ENCODE data around the gene LDLRAD4. TPM values are rescaled to one million over a fixed set of nuclear protein-coding genes. Genes with fewer than 3 reads are reported as not detected.

LDLRAD4 gene
- total RNA-seq, 4 donors from 2014 or later: 14.0 to 36.9 (median 29.3) TPM

GRCh38 chr18:13312515-13312914 lies 94.0 kb downstream of the LDLRAD4 start:
- no peaks in the 10 kb centered on the region for H3K36me3 ChIP-seq
- no peaks in the 10 kb centered on the region for H3K27me3 ChIP-seq
- H3K27ac ChIP-seq: no peak overlapping the region
- TF ChIP-seq POLR2A (IDR thresholded peaks at IDR 0.05) (no peak), CTCF (IDR thresholded peaks at IDR 0.05) (no peak), EP300 (IDR thresholded peaks at IDR 0.05) (no peak)
- H3K4me3 ChIP-seq: no peak overlapping the region
- 95 to 96% methylated on average over 4 of the region's 4 CpGs for WGBS, 2 donors
- no peaks in the 10 kb centered on the region for H3K4me1 ChIP-seq
- H3K9me3 ChIP-seq: peaks cover 0 to 16% (median 2%) of the 10 kb centered on the region in 4 donors
- DNase-seq (ENCODE audit: low spot score in 2 of 2): no peak

GRCh38 chr18:13313006-13313686 lies 94.6 kb downstream of the LDLRAD4 start:
- no peak for DNase-seq (ENCODE audit: low spot score in 2 of 2)
- Histone ChIP-seq H3K4me3 (no peak overlapping the region), H3K9me3 (peaks cover 0 to 16% (median 2%) of the 10 kb centered on the region in 4 donors), H3K27me3 (no peaks in the 10 kb centered on the region), H3K36me3 (no peaks in the 10 kb centered on the region), H3K27ac (no peak overlapping the region), H3K4me1 (no peaks in the 10 kb centered on the region)
- TF ChIP-seq POLR2A (IDR thresholded peaks at IDR 0.05): no peak
- no peak for TF ChIP-seq EP300 (IDR thresholded peaks at IDR 0.05)
- TF ChIP-seq CTCF (IDR thresholded peaks at IDR 0.05): no peak
- 81% methylated on average over 19 of the region's 19 CpGs for WGBS, 2 donors

DNA sequence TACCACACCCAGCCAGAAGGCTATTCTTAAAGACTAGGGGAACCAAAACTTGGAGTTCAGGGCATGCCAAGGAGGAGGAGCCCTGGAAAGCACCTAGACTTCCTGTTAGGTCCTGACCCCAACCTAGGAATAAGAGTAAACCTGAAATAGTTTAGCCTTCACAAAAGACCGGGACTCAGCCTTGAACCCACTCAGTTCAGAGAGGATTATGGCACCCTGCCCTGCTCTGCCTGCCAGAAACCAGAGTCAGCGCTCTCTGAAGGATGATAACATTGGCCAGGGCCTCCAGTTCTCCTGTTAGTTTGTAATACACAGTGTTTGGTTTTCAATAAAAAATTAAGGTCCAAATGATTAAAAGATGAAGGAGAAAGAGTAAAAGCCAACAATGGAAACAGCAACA lies 96.4 kb downstream of the LDLRAD4 start:
- Histone ChIP-seq H3K27me3 (no peaks in the 10 kb centered on the region), H3K36me3 (no peaks in the 10 kb centered on the region), H3K4me1 (peaks cover 0 to 15% (median 0%) of the 10 kb centered on the region in 4 donors), H3K9me3 (peaks cover 0 to 16% (median 2%) of the 10 kb centered on the region in 4 donors), H3K4me3 (no peak overlapping the region), H3K27ac (no peak overlapping the region)
- WGBS, 2 donors: 84 to 92% methylated on average over 2 of the region's 2 CpGs
- TF ChIP-seq POLR2A (IDR thresholded peaks at IDR 0.05): no peak
- TF ChIP-seq CTCF (IDR thresholded peaks at IDR 0.05): no peak
- no peak for DNase-seq (ENCODE audit: low spot score in 2 of 2)

DNA sequence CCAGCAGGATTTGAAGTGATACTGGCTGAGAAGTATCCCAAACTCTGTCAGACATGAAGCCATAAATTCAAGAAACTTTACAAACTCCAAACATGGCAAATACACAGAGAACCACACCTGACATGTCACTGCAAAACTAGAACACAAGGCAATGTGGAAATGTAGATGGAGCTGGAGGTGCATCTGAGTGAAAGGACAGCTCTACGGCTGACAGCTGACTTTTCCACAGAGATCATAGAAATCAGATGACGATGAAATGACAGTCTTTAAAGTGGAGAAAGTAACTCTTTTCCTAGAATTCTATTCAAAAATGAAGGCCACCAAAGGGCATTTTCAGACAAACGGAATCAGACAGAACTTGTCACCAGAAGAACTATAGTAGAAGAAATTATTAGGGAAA lies 97.5 kb downstream of the LDLRAD4 start:
- no peak overlapping the region for H3K4me3 ChIP-seq
- WGBS, 2 donors: 78 to 95% methylated on average over 3 of the region's 3 CpGs
- no peak for DNase-seq (ENCODE audit: low spot score in 2 of 2)
- H3K27ac ChIP-seq: no peak overlapping the region
- no peaks in the 10 kb centered on the region for H3K36me3 ChIP-seq
- no peaks in the 10 kb centered on the region for H3K27me3 ChIP-seq
- peaks cover 0 to 22% (median 0%) of the 10 kb centered on the region in 4 donors for H3K4me1 ChIP-seq
- peaks cover 0 to 16% (median 2%) of the 10 kb centered on the region in 4 donors for H3K9me3 ChIP-seq
- TF ChIP-seq POLR2A (IDR thresholded peaks at IDR 0.05): no peak
- no peak for TF ChIP-seq EP300 (IDR thresholded peaks at IDR 0.05)
- no peak for TF ChIP-seq CTCF (IDR thresholded peaks at IDR 0.05)

- H3K4me3 ChIP-seq: no peak overlapping the region
- H3K9me3 ChIP-seq: peaks cover 0 to 16% (median 2%) of the 10 kb centered on the region in 4 donors
- H3K27ac ChIP-seq: no peak overlapping the region
- no peaks in the 10 kb centered on the region for H3K27me3 ChIP-seq
- TF ChIP-seq CTCF (IDR thresholded peaks at IDR 0.05) (no peak), EP300 (IDR thresholded peaks at IDR 0.05) (no peak), POLR2A (IDR thresholded peaks at IDR 0.05) (no peak)
- peaks cover 0 to 22% (median 0%) of the 10 kb centered on the region in 4 donors for H3K4me1 ChIP-seq
- no peak for DNase-seq (ENCODE audit: low spot score in 2 of 2)
- 85 to 89% methylated on average over 9 of the region's 9 CpGs for WGBS, 2 donors
- H3K36me3 ChIP-seq: no peaks in the 10 kb centered on the region
Measured at GRCh38 chr18:13317801-13318200, 99.2 kb downstream of the LDLRAD4 start.

All from tibial nerve (tissue), 4 donors.